Measurements from ENCODE around the gene UGT1A7. TPM values are rescaled to one million over a fixed set of nuclear protein-coding genes. Genes with fewer than 3 reads are reported as not detected.

Gene UGT1A7
- polyA plus RNA-seq, 1 donor (not counting 4 experiments of a cell fraction or from before 2014, with no cell fraction given): 0.87 TPM

DNA sequence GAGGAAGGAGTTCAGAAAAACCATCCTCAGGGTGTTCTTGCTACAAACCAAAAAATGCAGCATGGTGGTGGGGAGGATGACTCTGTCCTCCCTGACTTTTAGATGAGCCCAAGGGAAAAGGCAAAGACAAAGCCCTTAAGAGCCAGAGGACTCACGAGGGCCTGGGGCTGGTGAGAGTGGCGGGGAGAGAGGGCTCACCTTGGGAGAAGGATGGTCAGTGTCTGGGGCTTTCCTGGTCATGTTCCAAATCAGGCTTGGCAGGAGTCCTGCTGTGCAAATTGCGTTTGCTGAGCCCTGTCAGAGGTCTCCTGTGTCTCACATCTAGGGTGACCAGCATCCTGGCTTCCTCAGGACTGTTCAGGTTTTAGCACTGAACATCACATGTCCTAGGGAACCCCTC is 83.1 kb downstream of the UGT1A7 start:
- Histone ChIP-seq H3K27ac (ENCODE audit: control insufficient read depth, insufficient read depth, low read length) (no peak overlapping the region), H3K4me1 (ENCODE audit: control insufficient read depth, extremely low read depth, insufficient read depth, low read length) (peaks cover 34% of the 10 kb centered on the region), H3K9me3 (ENCODE audit: control insufficient read depth, low read depth, low read length) (no peaks in the 10 kb centered on the region), H3K4me3 (ENCODE audit: control insufficient read depth in 2 of 3, extremely low read depth in 1 of 3, insufficient read depth in 2 of 3, low read depth in 1 of 3, low read length in 3 of 3) (no peak overlapping the region), H3K9me1 (ENCODE audit: control insufficient read depth, extremely low read depth, insufficient read depth, low read length) (no peaks in the 10 kb centered on the region), H3K79me2 (ENCODE audit: control insufficient read depth, insufficient read depth, low read length) (peaks cover 7% of the 10 kb centered on the region), H3K9ac (ENCODE audit: control insufficient read depth, extremely low read depth, insufficient read depth, low read length) (no peak overlapping the region), H3K4me2 (ENCODE audit: control insufficient read depth, extremely low read depth, insufficient read depth, low read depth, low read length) (peak overlapping the region; percentile 44), H4K20me1 (ENCODE audit: control insufficient read depth, extremely low read depth, insufficient read depth, low read length) (no peaks in the 10 kb centered on the region), H3K27me3 (ENCODE audit: control insufficient read depth, extremely low read depth, insufficient read depth, low read length) (no peaks in the 10 kb centered on the region), H2AFZ (ENCODE audit: control insufficient read depth, low read length) (no peak overlapping the region), H3K36me3 (ENCODE audit: control insufficient read depth in 2 of 2, extremely low read depth in 1 of 2, insufficient read depth in 2 of 2, low read length in 2 of 2) (peaks cover 9 to 15% of the 10 kb centered on the region in 2 experiments)
- peak; percentile 39 for FAIRE-seq
- no peak for DNase-seq (ENCODE audit: low read depth, low spot score)
- dilution Hi-C loops (cut with MboI; ENCODE audit: extremely low pct_ligation_motif_present, low sequenced_read_pairs): no loop called here
- TF ChIP-seq EZH2 (IDR thresholded peaks at IDR 0.05; ENCODE audit: low read length): no peak
- TF ChIP-seq, protein P1, sequence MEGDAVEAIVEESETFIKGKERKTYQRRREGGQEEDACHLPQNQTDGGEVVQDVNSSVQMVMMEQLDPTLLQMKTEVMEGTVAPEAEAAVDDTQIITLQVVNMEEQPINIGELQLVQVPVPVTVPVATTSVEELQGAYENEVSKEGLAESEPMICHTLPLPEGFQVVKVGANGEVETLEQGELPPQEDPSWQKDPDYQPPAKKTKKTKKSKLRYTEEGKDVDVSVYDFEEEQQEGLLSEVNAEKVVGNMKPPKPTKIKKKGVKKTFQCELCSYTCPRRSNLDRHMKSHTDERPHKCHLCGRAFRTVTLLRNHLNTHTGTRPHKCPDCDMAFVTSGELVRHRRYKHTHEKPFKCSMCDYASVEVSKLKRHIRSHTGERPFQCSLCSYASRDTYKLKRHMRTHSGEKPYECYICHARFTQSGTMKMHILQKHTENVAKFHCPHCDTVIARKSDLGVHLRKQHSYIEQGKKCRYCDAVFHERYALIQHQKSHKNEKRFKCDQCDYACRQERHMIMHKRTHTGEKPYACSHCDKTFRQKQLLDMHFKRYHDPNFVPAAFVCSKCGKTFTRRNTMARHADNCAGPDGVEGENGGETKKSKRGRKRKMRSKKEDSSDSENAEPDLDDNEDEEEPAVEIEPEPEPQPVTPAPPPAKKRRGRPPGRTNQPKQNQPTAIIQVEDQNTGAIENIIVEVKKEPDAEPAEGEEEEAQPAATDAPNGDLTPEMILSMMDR (optimal IDR thresholded peaks at IDR 0.05 in 1 of 3, IDR thresholded peaks at IDR 0.05 in 1 of 3, conservative IDR thresholded peaks at IDR 0.05 in 1 of 3; ENCODE audit: extremely low read depth in 1 of 3, insufficient read depth in 2 of 3, low read length in 3 of 3): no peak

DNA sequence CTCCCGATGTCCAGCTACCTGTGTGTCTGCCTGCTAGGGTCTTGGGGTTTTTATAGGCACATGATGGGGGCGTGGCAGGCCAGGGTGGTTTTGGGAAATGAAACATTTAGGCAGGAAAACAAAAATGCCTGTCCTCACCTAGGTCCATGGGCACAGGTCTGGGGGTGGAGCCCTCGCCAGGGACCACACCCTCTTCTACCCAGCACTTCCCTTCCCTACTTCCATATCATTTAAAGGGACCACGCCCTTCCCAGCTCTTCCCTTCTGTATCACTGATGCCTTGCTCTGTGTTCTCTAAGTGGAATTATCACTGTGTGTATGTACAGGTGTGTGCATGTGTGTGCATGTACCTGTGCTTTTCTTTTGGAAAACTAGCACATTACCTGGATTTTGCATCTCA is 84.7 kb downstream of the UGT1A7 start:
- Histone ChIP-seq H3K9me1 (ENCODE audit: control insufficient read depth, extremely low read depth, insufficient read depth, low read length) (no peaks in the 10 kb centered on the region), H4K20me1 (ENCODE audit: control insufficient read depth, extremely low read depth, insufficient read depth, low read length) (no peaks in the 10 kb centered on the region), H3K9me3 (ENCODE audit: control insufficient read depth, low read depth, low read length) (no peaks in the 10 kb centered on the region), H3K4me1 (ENCODE audit: control insufficient read depth, extremely low read depth, insufficient read depth, low read length) (peaks cover 20% of the 10 kb centered on the region), H3K9ac (ENCODE audit: control insufficient read depth, extremely low read depth, insufficient read depth, low read length) (no peak overlapping the region), H3K4me3 (ENCODE audit: control insufficient read depth in 2 of 3, extremely low read depth in 1 of 3, insufficient read depth in 2 of 3, low read depth in 1 of 3, low read length in 3 of 3) (no peak overlapping the region), H3K36me3 (ENCODE audit: control insufficient read depth in 2 of 2, extremely low read depth in 1 of 2, insufficient read depth in 2 of 2, low read length in 2 of 2) (peaks cover 11 to 19% of the 10 kb centered on the region in 2 experiments), H3K27ac (ENCODE audit: control insufficient read depth, insufficient read depth, low read length) (no peak overlapping the region), H3K27me3 (ENCODE audit: control insufficient read depth, extremely low read depth, insufficient read depth, low read length) (no peaks in the 10 kb centered on the region), H3K4me2 (ENCODE audit: control insufficient read depth, extremely low read depth, insufficient read depth, low read depth, low read length) (no peak overlapping the region), H3K79me2 (ENCODE audit: control insufficient read depth, insufficient read depth, low read length) (peaks cover 5% of the 10 kb centered on the region), H2AFZ (ENCODE audit: control insufficient read depth, low read length) (no peak overlapping the region)
- dilution Hi-C loops (cut with MboI; ENCODE audit: extremely low pct_ligation_motif_present, low sequenced_read_pairs): no loop called here
- FAIRE-seq (no peak), DNase-seq (ENCODE audit: low read depth, low spot score) (no peak)
- TF ChIP-seq EZH2 (IDR thresholded peaks at IDR 0.05; ENCODE audit: low read length): no peak
- TF ChIP-seq, protein P1 (optimal IDR thresholded peaks at IDR 0.05 in 1 of 3, IDR thresholded peaks at IDR 0.05 in 1 of 3, conservative IDR thresholded peaks at IDR 0.05 in 1 of 3; ENCODE audit: extremely low read depth in 1 of 3, insufficient read depth in 2 of 3, low read length in 3 of 3): no peak
